ENCODE measurements around the gene LRRC9.

LRRC9 gene

DNA sequence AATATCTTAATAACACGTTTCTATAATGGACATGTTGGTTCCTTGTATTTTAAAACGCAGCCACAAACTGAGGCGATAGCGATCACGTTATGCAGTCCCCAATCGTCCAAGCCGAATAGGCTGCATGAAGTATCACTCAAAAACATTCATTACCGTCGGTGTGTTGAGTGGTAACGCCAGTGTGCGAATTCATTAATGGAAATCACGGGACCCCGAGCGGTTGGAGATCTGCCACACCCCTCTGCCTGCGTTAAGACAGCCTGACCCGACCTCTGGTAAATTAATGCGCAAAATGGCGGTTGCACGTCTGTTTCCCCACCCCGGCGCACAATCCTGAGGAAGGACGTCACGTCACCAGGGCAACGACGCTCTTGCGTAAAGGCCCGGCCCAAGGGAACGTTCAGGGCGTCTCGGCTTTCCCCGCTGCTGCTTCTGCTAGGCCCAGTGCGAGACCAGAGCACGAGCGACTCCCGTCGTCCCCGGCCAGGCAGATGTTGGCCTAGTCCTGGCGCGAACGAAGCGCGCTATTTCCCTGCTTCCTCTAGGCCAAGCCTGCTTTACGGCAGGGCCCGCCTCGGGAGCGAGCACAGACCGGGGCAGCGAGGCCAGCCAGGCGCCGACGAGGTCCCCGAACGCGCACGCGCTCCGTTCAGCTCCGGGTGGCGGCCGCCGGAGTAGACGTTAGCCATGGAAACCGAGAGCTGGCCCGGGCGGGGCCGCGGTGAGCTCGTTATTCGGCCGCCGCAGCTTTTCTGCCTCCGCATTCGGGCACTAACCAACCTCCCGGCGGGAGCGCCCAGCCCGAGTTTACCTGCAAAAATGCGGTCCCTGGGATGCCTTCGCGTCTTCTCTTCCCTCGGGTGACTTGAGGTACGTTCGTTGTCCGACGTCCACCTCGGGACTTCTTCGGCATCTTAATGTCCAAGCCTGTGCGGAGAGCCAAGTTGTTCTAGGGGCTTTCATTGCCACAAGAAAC, 171.9 kb downstream of the LRRC9 start, which contains the start of gene PCNX4:
Gene PCNX4 (plus strand): TSS at position 374 of the 976 bp plus-strand sequence. CDS start 15,716 bp downstream, outside the sequence.
- Histone ChIP-seq H2BK5ac (ENCODE audit: low read length) (peak within 1 kb of the TSS; percentile 65), H3K79me1 (ENCODE audit: low read length) (peaks cover 6% of the 10 kb centered on the region), H3K23ac (ENCODE audit: low read length) (peak within 1 kb of the TSS; percentile 72), H3K36me3 (ENCODE audit: control insufficient read depth, insufficient read depth, low read length) (no peaks in the 10 kb centered on the region), H2BK120ac (ENCODE audit: low read depth, low read length) (no peak within 1 kb of the TSS), H2BK15ac (replicated peaks; ENCODE audit: low read depth) (no peak within 1 kb of the TSS), H4K8ac (ENCODE audit: low read depth, low read length) (peak within 1 kb of the TSS; percentile 70), H3K4ac (ENCODE audit: low read depth, low read length) (peak within 1 kb of the TSS; percentile 87), H3K56ac (ENCODE audit: low read length) (peak within 1 kb of the TSS; percentile 98), H3K4me3 (ENCODE audit: low read length) (peak within 1 kb of the TSS; percentile 69), H3K9ac (ENCODE audit: low read length) (peak within 1 kb of the TSS; percentile 84), H3K4me1 (ENCODE audit: control insufficient read depth, low read depth, low read length) (peaks cover 5% of the 10 kb centered on the region), H2AK5ac (ENCODE audit: low read length) (no peak within 1 kb of the TSS), H3K27me3 (ENCODE audit: insufficient read depth, low read length, poor library complexity) (no peaks in the 10 kb centered on the region), H3K79me2 (ENCODE audit: control insufficient read depth, insufficient read depth, low read length) (peaks cover 37% of the 10 kb centered on the region), H3K4me2 (ENCODE audit: low read length) (peak within 1 kb of the TSS; percentile 53), H4K5ac (ENCODE audit: low read length) (peak within 1 kb of the TSS; percentile 21), H3K27ac (ENCODE audit: low read depth, low read length) (peak within 1 kb of the TSS; percentile 98), H3K18ac (ENCODE audit: low read length) (peak within 1 kb of the TSS; percentile 84)
- WGBS (ENCODE audit: extremely low coverage, insufficient coverage, low lambda C conversion rate) = no CpG with 5 or more reads among the region's 88 CpGs
- peak; percentile 99 for DNase-seq

DNA sequence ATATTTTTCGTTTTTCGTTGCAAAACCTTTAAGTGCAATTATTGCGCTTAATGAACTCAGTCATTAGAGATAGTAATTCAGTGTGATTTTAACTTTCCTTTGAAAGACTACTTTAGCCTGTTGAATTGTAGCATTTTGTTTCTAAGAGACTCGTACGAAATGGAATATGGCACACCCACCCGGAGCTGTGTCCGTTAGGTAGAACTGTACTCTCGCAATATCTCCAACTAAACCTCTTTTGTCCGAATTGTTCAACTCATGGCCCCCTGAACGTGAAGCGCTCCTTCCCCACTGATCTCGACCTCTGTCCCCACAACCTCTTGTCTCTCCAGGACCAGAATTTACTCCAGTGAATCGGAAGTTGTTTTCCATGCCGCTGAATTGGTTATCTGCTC, 172.6 kb downstream of the LRRC9 start:
- WGBS (ENCODE audit: extremely low coverage, insufficient coverage, low lambda C conversion rate) = no CpG with 5 or more reads among the region's 14 CpGs
- DNase-seq = peak; percentile 38
- no peak overlapping the region for H2AK5ac ChIP-seq (ENCODE audit: low read length)

DNA sequence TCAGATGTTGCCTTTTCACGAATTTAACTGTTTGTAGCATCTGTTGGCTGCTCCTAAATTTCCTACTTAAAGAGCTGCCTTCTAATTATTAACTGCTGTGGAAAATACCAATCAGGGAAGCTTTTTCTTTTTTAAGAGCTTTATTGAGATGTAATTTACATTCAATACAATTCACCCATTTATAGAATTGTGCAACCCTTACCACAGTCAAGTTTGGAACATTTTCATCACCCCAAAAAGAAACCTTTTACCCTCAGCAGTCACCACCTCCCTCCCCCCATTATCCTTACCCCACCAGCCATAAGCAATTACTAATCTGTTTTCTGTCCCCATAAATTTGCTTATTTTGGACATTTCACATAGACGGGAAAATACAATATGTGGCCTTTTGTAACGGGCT, 173.1 kb downstream of the LRRC9 start:
- H2AK5ac ChIP-seq (ENCODE audit: low read length) = no peak overlapping the region
- H3K27ac ChIP-seq (ENCODE audit: low read depth, low read length) = no peak overlapping the region
- H3K56ac ChIP-seq (ENCODE audit: low read length) = peak overlapping the region; percentile 98
- H4K8ac ChIP-seq (ENCODE audit: low read depth, low read length) = peak overlapping the region; percentile 14
- no peak for DNase-seq
- no CpG with 5 or more reads among the region's 3 CpGs for WGBS (ENCODE audit: extremely low coverage, insufficient coverage, low lambda C conversion rate)
- H3K4me1 ChIP-seq (ENCODE audit: control insufficient read depth, low read depth, low read length) = peaks cover 5% of the 10 kb centered on the region
- H3K36me3 ChIP-seq (ENCODE audit: control insufficient read depth, insufficient read depth, low read length) = no peaks in the 10 kb centered on the region
- H3K4ac ChIP-seq (ENCODE audit: low read depth, low read length) = no peak overlapping the region
- H3K4me3 ChIP-seq (ENCODE audit: low read length) = peak overlapping the region; percentile 69
- peaks cover 48% of the 10 kb centered on the region for H3K79me2 ChIP-seq (ENCODE audit: control insufficient read depth, insufficient read depth, low read length)
- peaks cover 10% of the 10 kb centered on the region for H3K79me1 ChIP-seq (ENCODE audit: low read length)
- H4K5ac ChIP-seq (ENCODE audit: low read length) = no peak overlapping the region
- H3K27me3 ChIP-seq (ENCODE audit: insufficient read depth, low read length, poor library complexity) = no peaks in the 10 kb centered on the region
- no peak overlapping the region for H3K23ac ChIP-seq (ENCODE audit: low read length)
- H2BK5ac ChIP-seq (ENCODE audit: low read length) = no peak overlapping the region
- no peak overlapping the region for H3K18ac ChIP-seq (ENCODE audit: low read length)
- no peak overlapping the region for H2BK120ac ChIP-seq (ENCODE audit: low read depth, low read length)
- peak overlapping the region; percentile 47 for H3K4me2 ChIP-seq (ENCODE audit: low read length)
- H3K9ac ChIP-seq (ENCODE audit: low read length) = peak overlapping the region; percentile 84
- no peak overlapping the region for H2BK15ac ChIP-seq (replicated peaks; ENCODE audit: low read depth)

More for the DNA sequence above, 172.6 kb downstream of the LRRC9 start:
- peak overlapping the region; percentile 98 for H3K56ac ChIP-seq (ENCODE audit: low read length)
- peak overlapping the region; percentile 84 for H3K9ac ChIP-seq (ENCODE audit: low read length)
- peak overlapping the region; percentile 21 for H4K5ac ChIP-seq (ENCODE audit: low read length)
- no peak overlapping the region for H4K8ac ChIP-seq (ENCODE audit: low read depth, low read length)
- peaks cover 43% of the 10 kb centered on the region for H3K79me2 ChIP-seq (ENCODE audit: control insufficient read depth, insufficient read depth, low read length)
- peak overlapping the region; percentile 98 for H3K27ac ChIP-seq (ENCODE audit: low read depth, low read length)
- H3K36me3 ChIP-seq (ENCODE audit: control insufficient read depth, insufficient read depth, low read length) = no peaks in the 10 kb centered on the region
- H2BK5ac ChIP-seq (ENCODE audit: low read length) = peak overlapping the region; percentile 65
- no peak overlapping the region for H3K4ac ChIP-seq (ENCODE audit: low read depth, low read length)
- H3K23ac ChIP-seq (ENCODE audit: low read length) = peak overlapping the region; percentile 72
- peak overlapping the region; percentile 69 for H3K4me3 ChIP-seq (ENCODE audit: low read length)
- peak overlapping the region; percentile 19 for H3K18ac ChIP-seq (ENCODE audit: low read length)
- peaks cover 6% of the 10 kb centered on the region for H3K79me1 ChIP-seq (ENCODE audit: low read length)
- no peak overlapping the region for H2BK120ac ChIP-seq (ENCODE audit: low read depth, low read length)
- no peak overlapping the region for H2BK15ac ChIP-seq (replicated peaks; ENCODE audit: low read depth)
- peaks cover 5% of the 10 kb centered on the region for H3K4me1 ChIP-seq (ENCODE audit: control insufficient read depth, low read depth, low read length)
- peak overlapping the region; percentile 47 for H3K4me2 ChIP-seq (ENCODE audit: low read length)
- no peaks in the 10 kb centered on the region for H3K27me3 ChIP-seq (ENCODE audit: insufficient read depth, low read length, poor library complexity)

DNA sequence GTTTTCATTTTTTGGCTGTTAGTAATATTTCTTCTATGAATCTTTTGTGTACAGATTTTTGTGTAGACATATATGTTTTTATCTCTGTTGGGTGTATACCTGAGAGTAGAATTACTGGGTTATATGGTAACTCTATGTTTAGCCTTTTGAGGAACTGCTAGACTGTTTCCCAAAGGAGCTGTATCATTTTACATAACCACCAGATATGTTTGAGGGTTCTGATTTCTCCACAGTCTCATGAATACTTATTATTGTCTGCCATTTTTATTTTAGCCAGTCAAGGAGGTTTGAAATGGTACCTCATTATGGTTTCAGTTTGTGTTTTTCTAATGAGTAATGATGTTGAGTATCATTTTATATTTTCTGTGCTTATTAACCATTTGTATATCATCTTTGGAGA, 173.7 kb downstream of the LRRC9 start:
- Histone ChIP-seq H3K27me3 (ENCODE audit: insufficient read depth, low read length, poor library complexity) (no peaks in the 10 kb centered on the region), H4K8ac (ENCODE audit: low read depth, low read length) (no peak overlapping the region), H2BK120ac (ENCODE audit: low read depth, low read length) (no peak overlapping the region), H3K18ac (ENCODE audit: low read length) (no peak overlapping the region), H4K5ac (ENCODE audit: low read length) (no peak overlapping the region), H3K4ac (ENCODE audit: low read depth, low read length) (no peak overlapping the region), H3K79me1 (ENCODE audit: low read length) (peaks cover 10% of the 10 kb centered on the region), H3K4me2 (ENCODE audit: low read length) (no peak overlapping the region), H2BK15ac (replicated peaks; ENCODE audit: low read depth) (no peak overlapping the region), H3K9ac (ENCODE audit: low read length) (no peak overlapping the region), H3K56ac (ENCODE audit: low read length) (no peak overlapping the region), H2AK5ac (ENCODE audit: low read length) (no peak overlapping the region), H3K4me3 (ENCODE audit: low read length) (no peak overlapping the region), H3K79me2 (ENCODE audit: control insufficient read depth, insufficient read depth, low read length) (peaks cover 49% of the 10 kb centered on the region), H3K27ac (ENCODE audit: low read depth, low read length) (no peak overlapping the region), H3K36me3 (ENCODE audit: control insufficient read depth, insufficient read depth, low read length) (no peaks in the 10 kb centered on the region), H3K23ac (ENCODE audit: low read length) (no peak overlapping the region), H2BK5ac (ENCODE audit: low read length) (no peak overlapping the region), H3K4me1 (ENCODE audit: control insufficient read depth, low read depth, low read length) (peaks cover 5% of the 10 kb centered on the region)
- no peak for DNase-seq

DNA sequence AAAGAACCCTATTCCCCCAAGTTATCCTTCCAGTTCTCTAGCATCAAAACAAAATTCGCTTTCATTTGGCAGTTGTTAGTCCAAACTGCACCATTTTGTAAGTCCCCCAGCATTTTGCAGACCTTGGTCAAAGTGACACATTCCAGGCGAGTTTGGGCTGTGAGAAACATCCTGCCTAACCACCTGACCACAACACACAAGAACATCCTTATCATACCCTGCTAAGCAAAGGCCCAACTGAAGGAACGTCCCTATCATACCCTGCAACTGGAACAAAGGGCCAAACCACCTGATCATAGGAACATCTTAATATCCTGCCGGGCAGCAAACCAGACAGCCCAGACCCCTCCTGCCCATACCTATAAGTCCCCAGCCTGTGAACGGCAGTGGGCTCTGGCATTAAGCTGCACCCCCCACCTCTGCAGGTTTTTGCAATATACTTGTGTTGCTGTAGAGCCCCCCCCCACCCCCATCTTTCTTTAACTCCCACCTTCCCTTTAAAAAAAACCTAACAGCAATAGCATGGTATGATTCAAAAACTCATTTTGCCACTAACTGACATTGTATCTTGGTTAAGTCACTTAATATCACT, 174.5 kb downstream of the LRRC9 start:
- no peak overlapping the region for H2BK120ac ChIP-seq (ENCODE audit: low read depth, low read length)
- WGBS (ENCODE audit: extremely low coverage, insufficient coverage, low lambda C conversion rate) = no CpG with 5 or more reads among the region's 5 CpGs
- peak overlapping the region; percentile 26 for H3K4me2 ChIP-seq (ENCODE audit: low read length)
- H2BK5ac ChIP-seq (ENCODE audit: low read length) = no peak overlapping the region
- no peak overlapping the region for H4K5ac ChIP-seq (ENCODE audit: low read length)
- no peak overlapping the region for H3K18ac ChIP-seq (ENCODE audit: low read length)
- H3K9ac ChIP-seq (ENCODE audit: low read length) = no peak overlapping the region
- H3K4me1 ChIP-seq (ENCODE audit: control insufficient read depth, low read depth, low read length) = peaks cover 5% of the 10 kb centered on the region
- H3K36me3 ChIP-seq (ENCODE audit: control insufficient read depth, insufficient read depth, low read length) = no peaks in the 10 kb centered on the region
- no peaks in the 10 kb centered on the region for H3K27me3 ChIP-seq (ENCODE audit: insufficient read depth, low read length, poor library complexity)
- H4K8ac ChIP-seq (ENCODE audit: low read depth, low read length) = no peak overlapping the region
- peaks cover 49% of the 10 kb centered on the region for H3K79me2 ChIP-seq (ENCODE audit: control insufficient read depth, insufficient read depth, low read length)
- H3K4me3 ChIP-seq (ENCODE audit: low read length) = no peak overlapping the region
- peak overlapping the region; percentile 39 for H3K56ac ChIP-seq (ENCODE audit: low read length)
- H3K4ac ChIP-seq (ENCODE audit: low read depth, low read length) = no peak overlapping the region
- DNase-seq = peak; percentile 98
- no peak overlapping the region for H2AK5ac ChIP-seq (ENCODE audit: low read length)
- H2BK15ac ChIP-seq (replicated peaks; ENCODE audit: low read depth) = no peak overlapping the region
- peaks cover 10% of the 10 kb centered on the region for H3K79me1 ChIP-seq (ENCODE audit: low read length)
- peak overlapping the region; percentile 41 for H3K27ac ChIP-seq (ENCODE audit: low read depth, low read length)
- H3K23ac ChIP-seq (ENCODE audit: low read length) = no peak overlapping the region
